Endothelial cell of umbilical vein (primary cell): ENCODE data around the gene C1R. TPM values are rescaled to one million over a fixed set of nuclear protein-coding genes. Genes with fewer than 3 reads are reported as not detected.

Experiments
- BruUV-seq: library from RNA; stranded (reverse); fragments of 400-500 nt; replicated peaks from 2 replicates; lab custom pipeline; 2021; lab: Mats Ljungman, UMichigan
- CTCF ChIA-PET: fragments of 300-600, 350-600 bp; sonication (Branson Sonifier 250); formaldehyde crosslinking; loops from one replicate; lab custom pipeline; 2021; ENCODE audit warnings: antibody characterized with exemption, inconsistent platforms; lab: Charles Lee
- POLR2A ChIA-PET: fragments of 300-600, 350-600 bp; sonication (Branson Sonifier 250); formaldehyde crosslinking; loops from one replicate; lab custom pipeline; 2021; ENCODE audit warnings: antibody characterized with exemption, inconsistent platforms; lab: Charles Lee
- DNase-seq: peaks from one replicate; pipeline ENCODE4 v3.0.0-alpha.2; 2011; ENCODE audit warnings: low read depth, low spot score
- FAIRE-seq: peaks from 2 replicates; lab custom pipeline; 2011; peaks lifted over from hg19 to GRCh38; lab: Jason Lieb, UNC
- H2AFZ ChIP-seq: 2 replicates; pipeline ENCODE4 v1.6.0; 2012; ENCODE audit warnings: low read depth, low read length, control low read depth, inconsistent platforms
- H3K27ac ChIP-seq: 2 replicates; pipeline ENCODE4 v1.5.1; 2011; ENCODE audit warnings: low read depth, mild to moderate bottlenecking, control low read depth, low read length, moderate library complexity; ENCODE audit not compliant: insufficient read depth
- H3K27me3 ChIP-seq, 2 experiments: 2 replicates each; pipeline versions ENCODE4 v1.6.0 to v1.6.1; 2011; ENCODE audit warnings: low read length in 2 of 2, mixed read lengths in 1 of 2; ENCODE audit not compliant: control insufficient read depth in 2 of 2, insufficient read depth in 2 of 2
- H3K36me3 ChIP-seq, 2 experiments: 2 replicates in 1 of 2; 3 replicates in 1 of 2; pipeline ENCODE4 v1.5.1; 2011; ENCODE audit warnings: low read length in 2 of 2, mild to moderate bottlenecking in 1 of 2, moderate library complexity in 1 of 2; ENCODE audit not compliant: control insufficient read depth in 2 of 2, insufficient read depth in 2 of 2; ENCODE audit errors: extremely low read depth in 1 of 2
- H3K4me1 ChIP-seq: 3 replicates; pipeline ENCODE4 v1.5.1; 2011; ENCODE audit warnings: mild to moderate bottlenecking, low read length; ENCODE audit not compliant: control insufficient read depth, insufficient read depth; ENCODE audit errors: extremely low read depth
- H3K4me2 ChIP-seq: 2 replicates; pipeline ENCODE4 v1.6.1; 2011; ENCODE audit warnings: low read length, control low read depth, mixed read lengths; ENCODE audit not compliant: insufficient read depth
- H3K4me3 ChIP-seq, 3 experiments: fragments of 200-600 bp in 1 of 3; sonication (generic), shearing (Covaris generic) in 1 of 3; replicated peaks in 1 of 3; 2 replicates each; pipeline ENCODE4 v1.5.1; 2011 to 2016; ENCODE audit warnings: control low read depth in 3 of 3, low read length in 3 of 3, mild to moderate bottlenecking in 2 of 3, inconsistent platforms in 1 of 3, low read depth in 1 of 3, moderate library complexity in 1 of 3; ENCODE audit not compliant: insufficient read depth in 1 of 3
- H3K79me2 ChIP-seq: 2 replicates; pipeline ENCODE4 v1.6.0; 2012; ENCODE audit warnings: low read length, inconsistent platforms; ENCODE audit not compliant: control insufficient read depth, insufficient read depth
- H3K9ac ChIP-seq: replicated peaks from 2 replicates; pipeline ENCODE3; 2011; ENCODE audit warnings: low read length, control low read depth; ENCODE audit not compliant: insufficient read depth; ENCODE audit errors: extremely low read depth
- H3K9me1 ChIP-seq: replicated peaks from 3 replicates; pipeline ENCODE4 v1.6.0; 2011; ENCODE audit warnings: mild to moderate bottlenecking, low read length; ENCODE audit not compliant: control insufficient read depth, insufficient read depth; ENCODE audit errors: extremely low read depth
- H3K9me3 ChIP-seq: replicated peaks from 2 replicates; pipeline ENCODE4 v1.5.1; 2012; ENCODE audit warnings: low read length, inconsistent platforms; ENCODE audit not compliant: control insufficient read depth, insufficient read depth
- H4K20me1 ChIP-seq: replicated peaks from 2 replicates; pipeline ENCODE3; 2011; ENCODE audit warnings: mild to moderate bottlenecking, low read length; ENCODE audit not compliant: control insufficient read depth, insufficient read depth; ENCODE audit errors: extremely low read depth
- EZH2 ChIP-seq: IDR thresholded peaks from 2 replicates; pipeline ENCODE4 v1.6.1; 2012; ENCODE audit warnings: borderline replicate concordance, low read depth, mild to moderate bottlenecking, moderate library complexity, low read length, inconsistent platforms; ENCODE audit not compliant: severe bottlenecking
- FOS ChIP-seq: IDR thresholded peaks from 2 replicates; pipeline ENCODE4 v1.6.1; 2011; ENCODE audit warnings: mild to moderate bottlenecking, low read length, moderate library complexity, borderline replicate concordance; ENCODE audit not compliant: insufficient read depth
- GATA2 ChIP-seq: IDR thresholded peaks from 2 replicates; pipeline ENCODE4 v1.7.0; 2011; ENCODE audit warnings: low read depth, mild to moderate bottlenecking, moderate library complexity, mixed read lengths, low read length; ENCODE audit not compliant: insufficient read length, insufficient read depth
- JUN ChIP-seq: IDR thresholded peaks from 2 replicates; pipeline ENCODE4 v1.6.1; 2011; ENCODE audit warnings: borderline replicate concordance, low read depth; ENCODE audit not compliant: insufficient read length, insufficient read depth
- MYC ChIP-seq: IDR thresholded peaks from one replicate; pipeline ENCODE4 v1.6.1; 2011; ENCODE audit warnings: mild to moderate bottlenecking, low read depth, low read length
- POLR2A ChIP-seq: IDR thresholded peaks from 2 replicates; pipeline ENCODE4 v1.6.1; 2012; ENCODE audit warnings: low read depth, mild to moderate bottlenecking, control low read depth, low read length
- POLR2AphosphoS5 ChIP-seq: IDR thresholded peaks from 2 replicates; pipeline ENCODE4 v1.6.1; 2012; ENCODE audit warnings: low read depth, mild to moderate bottlenecking, control low read depth, low read length, moderate library complexity; ENCODE audit not compliant: insufficient read depth
- dilution Hi-C: fragments of 300-500 bp; cut with MboI; formaldehyde crosslinking; loops from one replicate; pipeline ENCODE4 v1.15.0; 2019; ENCODE audit warnings: low sequenced_read_pairs; ENCODE audit not compliant: extremely low pct_ligation_motif_present
- intact Hi-C: fragments of 100-400 bp; cut with micrococcal nuclease; formaldehyde crosslinking; loops from one replicate; pipeline ENCODE4 v1.10.0; 2022
- polyA plus RNA-seq, 4 experiments: library from polyadenylated mRNA; depleted of rRNA in 3 of 4; stranded (reverse) in 3 of 4; unstranded in 1 of 4; fragments of >200 nt; gene quantifications; 2 replicates each; pipeline versions ENCODE4 v1.2.1 to v1.2.3, GENCODE V29; 2011 to 2012; ENCODE audit warnings: missing spikeins in 1 of 4
- total RNA-seq: library from RNA; stranded (reverse); gene quantifications from 2 replicates; pipeline ENCODE4 v1.2.3, GENCODE V29; 2021
- TF ChIP-seq, protein P1 (sequence below): IDR thresholded peaks from 2 replicates; pipeline ENCODE4 v1.6.1; 2011; ENCODE audit not compliant: insufficient read depth, insufficient read length
- TF ChIP-seq, protein P2 (sequence below), 2 donors: IDR thresholded peaks; 1 replicate in 1 of 2; 2 replicates in 1 of 2; pipeline ENCODE4 v1.5.1; 2011; ENCODE audit warnings: low read length in 2 of 2, mild to moderate bottlenecking in 2 of 2, moderate library complexity in 2 of 2, control low read depth in 1 of 2, inconsistent platforms in 1 of 2, low read depth in 1 of 2; ENCODE audit not compliant: insufficient read depth in 1 of 2; ENCODE audit errors: extremely low read depth in 1 of 2

C1R gene
- total and polyA plus RNA-seq, 2 donors (not counting 3 experiments of a cell fraction or from before 2014, with no cell fraction given) = 3.6 to 5.8 TPM

- H3K9ac ChIP-seq = no peak overlapping the region
- H4K20me1 ChIP-seq = no peaks in the 10 kb centered on the region
- no peak overlapping the region for H2AFZ ChIP-seq
- H3K4me1 ChIP-seq = peaks cover 2% of the 10 kb centered on the region
- H3K79me2 ChIP-seq = no peaks in the 10 kb centered on the region
- no peaks in the 10 kb centered on the region for H3K9me1 ChIP-seq
- no peaks in the 10 kb centered on the region for H3K27me3 ChIP-seq
- ChIA-PET CTCF (no interaction called here), POLR2A (no interaction called here)
- intact Hi-C loops = no loop called here
- no peak overlapping the region for H3K4me2 ChIP-seq
- no peaks in the 10 kb centered on the region for H3K9me3 ChIP-seq
- H3K36me3 ChIP-seq = no peaks in the 10 kb centered on the region
- dilution Hi-C loops = no loop called here
- no TSS peak for BruUV-seq
- no peak for DNase-seq
- no peak overlapping the region for H3K4me3 ChIP-seq
- no peak for FAIRE-seq
- TF ChIP-seq MYC = no peak
- TF ChIP-seq EZH2 = no peak
- TF ChIP-seq POLR2AphosphoS5 = no peak
- no peak for TF ChIP-seq JUN
- TF ChIP-seq, protein P1, sequence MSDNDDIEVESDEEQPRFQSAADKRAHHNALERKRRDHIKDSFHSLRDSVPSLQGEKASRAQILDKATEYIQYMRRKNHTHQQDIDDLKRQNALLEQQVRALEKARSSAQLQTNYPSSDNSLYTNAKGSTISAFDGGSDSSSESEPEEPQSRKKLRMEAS = no peak
- no peak for TF ChIP-seq POLR2A
- no peak overlapping the region for H3K27ac ChIP-seq
Measured at GRCh38 chr12:7117670-7118069, 25.4 kb upstream of the C1R start.

GRCh38 chr12:7116916-7117315, 24.7 kb upstream of the C1R start:
- Histone ChIP-seq H3K4me1 (no peaks in the 10 kb centered on the region), H3K4me2 (no peak overlapping the region), H3K4me3 (no peak overlapping the region), H3K9me1 (no peaks in the 10 kb centered on the region), H3K9me3 (no peaks in the 10 kb centered on the region), H3K79me2 (no peaks in the 10 kb centered on the region), H3K9ac (no peak overlapping the region), H4K20me1 (no peaks in the 10 kb centered on the region), H3K36me3 (no peaks in the 10 kb centered on the region), H2AFZ (no peak overlapping the region), H3K27ac (no peak overlapping the region), H3K27me3 (no peaks in the 10 kb centered on the region)
- peak; percentile 43 for FAIRE-seq
- no TSS peak for BruUV-seq
- ChIA-PET CTCF (no interaction called here), POLR2A (no interaction called here)
- intact Hi-C loops (no loop called here), dilution Hi-C loops (no loop called here)
- no peak for DNase-seq
- TF ChIP-seq, protein P1 = no peak
- TF ChIP-seq MYC (no peak), FOS (no peak), EZH2 (no peak), POLR2A (no peak), JUN (no peak), GATA2 (no peak), POLR2AphosphoS5 (no peak)
- TF ChIP-seq, protein P2, sequence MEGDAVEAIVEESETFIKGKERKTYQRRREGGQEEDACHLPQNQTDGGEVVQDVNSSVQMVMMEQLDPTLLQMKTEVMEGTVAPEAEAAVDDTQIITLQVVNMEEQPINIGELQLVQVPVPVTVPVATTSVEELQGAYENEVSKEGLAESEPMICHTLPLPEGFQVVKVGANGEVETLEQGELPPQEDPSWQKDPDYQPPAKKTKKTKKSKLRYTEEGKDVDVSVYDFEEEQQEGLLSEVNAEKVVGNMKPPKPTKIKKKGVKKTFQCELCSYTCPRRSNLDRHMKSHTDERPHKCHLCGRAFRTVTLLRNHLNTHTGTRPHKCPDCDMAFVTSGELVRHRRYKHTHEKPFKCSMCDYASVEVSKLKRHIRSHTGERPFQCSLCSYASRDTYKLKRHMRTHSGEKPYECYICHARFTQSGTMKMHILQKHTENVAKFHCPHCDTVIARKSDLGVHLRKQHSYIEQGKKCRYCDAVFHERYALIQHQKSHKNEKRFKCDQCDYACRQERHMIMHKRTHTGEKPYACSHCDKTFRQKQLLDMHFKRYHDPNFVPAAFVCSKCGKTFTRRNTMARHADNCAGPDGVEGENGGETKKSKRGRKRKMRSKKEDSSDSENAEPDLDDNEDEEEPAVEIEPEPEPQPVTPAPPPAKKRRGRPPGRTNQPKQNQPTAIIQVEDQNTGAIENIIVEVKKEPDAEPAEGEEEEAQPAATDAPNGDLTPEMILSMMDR (IDR thresholded peaks at IDR 0.05; ENCODE audit: extremely low read depth in 1 of 2, insufficient read depth in 1 of 2, low read depth in 1 of 2, low read length in 2 of 2) = no peak
